Common myeloid progenitor, CD34-positive (primary cell): ENCODE measurements around the gene UNC13C.

Source experiments
- CTCF ChIA-PET: fragments of 350-600 bp; sonication (Branson Sonifier 250); formaldehyde crosslinking; loops from one replicate; lab custom pipeline; 2021; ENCODE audit warnings: antibody characterized with exemption; lab: Charles Lee
- POLR2A ChIA-PET: fragments of 350-600 bp; sonication (Branson Sonifier 250); formaldehyde crosslinking; loops from one replicate; lab custom pipeline; 2021; ENCODE audit warnings: antibody characterized with exemption; lab: Charles Lee
- DNase-seq, 3 donors: peaks; one replicate each; pipeline versions ENCODE4 v3.0.0 to v3.0.0-alpha.2; 2013
- H3K27ac ChIP-seq, 2 experiments: 1 replicate in 1 of 2; 2 replicates in 1 of 2; pipeline ENCODE4 v1.7.0; 2013; ENCODE audit warnings: inconsistent platforms in 2 of 2, low read length in 2 of 2, mild to moderate bottlenecking in 2 of 2, low read depth in 1 of 2, moderate library complexity in 1 of 2; ENCODE audit not compliant: severe bottlenecking in 2 of 2, insufficient read depth in 1 of 2, poor library complexity in 1 of 2
- H3K27me3 ChIP-seq, 5 experiments: replicated peaks in 2 of 5; 1 replicate in 3 of 5; 2 replicates in 2 of 5; pipeline versions ENCODE4 v1.6.1 to v1.7.0; 2013; ENCODE audit warnings: low read length in 4 of 5, mild to moderate bottlenecking in 2 of 5, moderate library complexity in 2 of 5, inconsistent platforms in 1 of 5; ENCODE audit not compliant: insufficient read depth in 5 of 5, control insufficient read depth in 4 of 5
- H3K36me3 ChIP-seq, 4 experiments: 1 replicate in 2 of 4; 2 replicates in 2 of 4; pipeline versions ENCODE4 v1.6.1 to v1.7.0; 2013; ENCODE audit warnings: low read length in 3 of 4, control low read depth in 1 of 4, mild to moderate bottlenecking in 1 of 4; ENCODE audit not compliant: control insufficient read depth in 4 of 4, insufficient read depth in 4 of 4
- H3K4me1 ChIP-seq, 4 experiments: 1 replicate in 3 of 4; 2 replicates in 1 of 4; pipeline versions ENCODE4 v1.6.1 to v1.7.1; 2013; ENCODE audit warnings: low read length in 3 of 4, mild to moderate bottlenecking in 3 of 4, control low read depth in 1 of 4, inconsistent platforms in 1 of 4, moderate library complexity in 1 of 4; ENCODE audit not compliant: control insufficient read depth in 4 of 4, insufficient read depth in 4 of 4; ENCODE audit errors: control extremely low read depth in 1 of 4
- H3K4me3 ChIP-seq, 7 experiments: 1 replicate in 4 of 7; 2 replicates in 3 of 7; pipeline versions ENCODE4 v1.5.1 to v1.7.0; 2013; ENCODE audit warnings: mild to moderate bottlenecking in 7 of 7, low read length in 6 of 7, moderate library complexity in 6 of 7, inconsistent platforms in 2 of 7, low read depth in 2 of 7, control low read depth in 1 of 7; ENCODE audit not compliant: insufficient read depth in 4 of 7, control insufficient read depth in 1 of 7; ENCODE audit errors: extremely low read depth in 1 of 7
- H3K9me3 ChIP-seq, 5 experiments: 1 replicate in 4 of 5; 2 replicates in 1 of 5; pipeline versions ENCODE4 v1.6.1 to v1.7.1; 2013; ENCODE audit warnings: low read length in 4 of 5, mild to moderate bottlenecking in 2 of 5, inconsistent platforms in 1 of 5, low read depth in 1 of 5, moderate library complexity in 1 of 5; ENCODE audit not compliant: control insufficient read depth in 4 of 5, insufficient read depth in 2 of 5; ENCODE audit errors: control extremely low read depth in 1 of 5
- WGBS: methylation state at CpG from one replicate; pipeline ENCODE4 v1.1.5; 2013; ENCODE audit not compliant: insufficient coverage; 5-methylcytosine and 5-hydroxymethylcytosine counted together

Gene UNC13C

GRCh38 chr15:54304321-54304720 is 326.1 kb downstream of the UNC13C start:
- no peak overlapping the region for H3K4me3 ChIP-seq
- H3K4me1 ChIP-seq, result no peaks in the 10 kb centered on the region
- H3K27ac ChIP-seq, result no peak overlapping the region
- DNase-seq, result no peak
- no peaks in the 10 kb centered on the region for H3K27me3 ChIP-seq
- CTCF ChIA-PET, result no interaction called here
- POLR2A ChIA-PET, result no interaction called here
- peaks cover 0 to 2% (median 0%) of the 10 kb centered on the region in 5 experiments for H3K9me3 ChIP-seq
- 90% methylated on average over 3 of the region's 3 CpGs for WGBS
- no peaks in the 10 kb centered on the region for H3K36me3 ChIP-seq

DNA sequence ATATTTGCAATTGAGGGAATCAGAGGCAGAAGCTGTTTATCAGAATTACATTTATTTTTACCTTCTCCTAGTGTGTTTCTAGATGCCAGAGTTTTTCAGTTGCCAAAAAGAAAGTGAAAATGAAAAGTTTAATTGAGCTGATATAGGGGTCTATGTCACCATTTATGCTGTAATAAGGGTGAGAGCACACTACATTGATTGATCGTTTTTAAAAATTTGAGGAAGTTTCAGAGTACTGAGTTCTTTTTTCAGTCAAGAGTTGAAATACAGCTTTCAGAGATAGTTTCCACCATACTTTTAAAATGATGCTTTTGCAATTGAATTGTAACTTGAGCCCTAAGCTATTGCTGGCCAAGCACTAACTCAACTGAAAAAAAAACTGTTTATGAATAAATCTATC is 326.9 kb downstream of the UNC13C start:
- H3K27me3 ChIP-seq, result no peaks in the 10 kb centered on the region
- no peak overlapping the region for H3K27ac ChIP-seq
- no CpG with 5 or more reads among the region's 1 CpG for WGBS
- H3K4me1 ChIP-seq, result no peaks in the 10 kb centered on the region
- peaks cover 0 to 2% (median 0%) of the 10 kb centered on the region in 5 experiments for H3K9me3 ChIP-seq
- DNase-seq, result peak in 2 of 3 donors; percentile 26 to 47
- ChIA-PET POLR2A (no interaction called here), CTCF (no interaction called here)
- peak overlapping the region in 1 of 7 experiments; percentile 13 for H3K4me3 ChIP-seq
- no peaks in the 10 kb centered on the region for H3K36me3 ChIP-seq

DNA sequence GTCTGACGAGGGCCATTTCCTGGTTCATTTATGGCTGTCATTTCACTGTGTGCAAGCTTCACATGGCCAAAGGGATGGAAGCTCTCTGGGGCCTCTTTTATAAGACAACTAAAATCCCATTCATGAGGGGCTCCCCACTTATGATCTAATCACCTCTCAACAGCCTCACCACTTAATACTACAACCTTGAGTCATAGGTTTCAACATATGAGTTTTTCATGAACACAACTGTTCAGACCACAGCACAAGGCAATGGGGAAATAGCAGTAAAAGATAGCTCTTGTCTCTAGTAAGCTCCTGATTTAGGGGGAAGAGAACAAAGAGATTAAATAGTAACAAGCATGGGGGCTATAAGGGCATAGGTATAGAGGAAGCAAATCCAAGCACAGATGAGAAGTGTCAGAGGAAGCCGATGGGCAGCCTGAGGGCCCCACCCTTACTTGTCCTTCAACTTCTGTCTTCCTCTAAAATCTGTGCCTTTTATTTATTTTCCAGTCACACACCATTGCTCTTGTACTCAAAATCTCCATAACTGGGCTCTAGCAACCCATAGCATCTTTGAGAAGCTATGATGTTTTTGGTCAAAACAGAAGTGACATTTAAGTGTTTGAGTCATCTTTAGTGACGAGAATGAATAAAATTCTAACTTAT is 329.1 kb downstream of the UNC13C start:
- 100% methylated on average over 2 of the region's 3 CpGs for WGBS
- Histone ChIP-seq H3K4me3 (no peak overlapping the region), H3K27me3 (no peaks in the 10 kb centered on the region), H3K4me1 (no peaks in the 10 kb centered on the region), H3K9me3 (peaks cover 0 to 2% (median 0%) of the 10 kb centered on the region in 5 experiments), H3K36me3 (no peaks in the 10 kb centered on the region), H3K27ac (no peak overlapping the region)
- CTCF ChIA-PET, result no interaction called here
- DNase-seq, result no peak
- POLR2A ChIA-PET, result no interaction called here

GRCh38 chr15:54307926-54308325 is 329.7 kb downstream of the UNC13C start:
- H3K27ac ChIP-seq, result no peak overlapping the region
- no peak overlapping the region for H3K4me3 ChIP-seq
- DNase-seq, result no peak
- ChIA-PET CTCF (no interaction called here), POLR2A (no interaction called here)
- H3K4me1 ChIP-seq, result no peaks in the 10 kb centered on the region
- H3K36me3 ChIP-seq, result no peaks in the 10 kb centered on the region
- no peaks in the 10 kb centered on the region for H3K27me3 ChIP-seq
- WGBS, result no CpG with 5 or more reads among the region's 2 CpGs
- peaks cover 0 to 2% (median 0%) of the 10 kb centered on the region in 5 experiments for H3K9me3 ChIP-seq

DNA sequence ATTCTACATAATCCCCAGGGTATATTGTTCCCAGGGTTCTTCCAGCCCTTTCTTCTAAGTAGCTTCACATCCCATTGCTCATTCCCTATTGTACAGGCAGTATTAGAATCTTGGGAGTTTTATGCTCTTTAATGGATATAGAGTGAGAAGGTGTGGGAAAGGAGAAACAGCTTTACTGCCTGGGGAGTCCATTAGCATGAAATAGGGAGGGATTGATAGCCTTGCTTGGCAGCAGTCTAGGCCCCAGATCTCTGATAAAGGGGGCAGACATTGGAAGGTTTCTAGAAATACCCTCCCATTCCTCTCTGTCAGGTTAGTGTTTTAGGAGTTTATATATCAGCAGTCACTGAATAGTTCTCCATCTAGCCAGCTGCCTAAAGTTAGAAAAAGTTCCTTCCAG is 334.3 kb downstream of the UNC13C start:
- CTCF ChIA-PET, result no interaction called here

GRCh38 chr15:54321426-54321825 is 343.2 kb downstream of the UNC13C start:
- WGBS, result 97% methylated on average over 5 of the region's 6 CpGs
- Histone ChIP-seq H3K27ac (no peak overlapping the region), H3K27me3 (no peaks in the 10 kb centered on the region), H3K9me3 (no peaks in the 10 kb centered on the region), H3K4me3 (no peak overlapping the region), H3K36me3 (no peaks in the 10 kb centered on the region), H3K4me1 (peaks cover 0 to 3% (median 0%) of the 10 kb centered on the region in 4 experiments)
- ChIA-PET CTCF (no interaction called here), POLR2A (no interaction called here)
- no peak for DNase-seq

More for the DNA sequence above, 334.3 kb downstream of the UNC13C start:
- no peaks in the 10 kb centered on the region for H3K4me1 ChIP-seq
- no peaks in the 10 kb centered on the region for H3K27me3 ChIP-seq
- peaks cover 0 to 2% (median 0%) of the 10 kb centered on the region in 5 experiments for H3K9me3 ChIP-seq
- no peaks in the 10 kb centered on the region for H3K36me3 ChIP-seq
- no peak overlapping the region for H3K27ac ChIP-seq
- POLR2A ChIA-PET, result no interaction called here
- no peak overlapping the region for H3K4me3 ChIP-seq
- no peak for DNase-seq

GRCh38 chr15:54322341-54322740 is 344.1 kb downstream of the UNC13C start:
- Histone ChIP-seq H3K36me3 (no peaks in the 10 kb centered on the region), H3K9me3 (no peaks in the 10 kb centered on the region), H3K27ac (no peak overlapping the region), H3K4me1 (peaks cover 0 to 3% (median 0%) of the 10 kb centered on the region in 4 experiments), H3K27me3 (no peaks in the 10 kb centered on the region), H3K4me3 (no peak overlapping the region)
- ChIA-PET POLR2A (no interaction called here), CTCF (no interaction called here)
- no CpG with 5 or more reads among the region's 1 CpG for WGBS
- DNase-seq, result no peak
